Mesendoderm (in vitro differentiated cells): ENCODE data around the gene NNMT.

Experiments
- DNase-seq: peaks from one replicate; pipeline ENCODE4 v3.0.0; 2013
- H2AK5ac ChIP-seq: 2 replicates; pipeline ENCODE4 v1.6.1; 2013; ENCODE audit warnings: low read length, inconsistent platforms
- H2BK120ac ChIP-seq: 2 replicates; pipeline ENCODE4 v1.6.1; 2013; ENCODE audit warnings: low read depth, mild to moderate bottlenecking, low read length, moderate library complexity, mixed read lengths
- H2BK15ac ChIP-seq: replicated peaks from 2 replicates; pipeline ENCODE4 v1.6.1; 2013; ENCODE audit warnings: low read depth, mild to moderate bottlenecking, moderate library complexity
- H2BK5ac ChIP-seq: 2 replicates; pipeline ENCODE4 v1.6.1; 2013; ENCODE audit warnings: low read length, inconsistent platforms
- H3K18ac ChIP-seq: 2 replicates; pipeline ENCODE4 v1.6.1; 2013; ENCODE audit warnings: mild to moderate bottlenecking, low read length, mixed read lengths
- H3K23ac ChIP-seq: one replicate; pipeline ENCODE4 v1.6.1; 2013; ENCODE audit warnings: low read length
- H3K27ac ChIP-seq: 2 replicates; pipeline ENCODE4 v1.5.1; 2013; ENCODE audit warnings: low read depth, mild to moderate bottlenecking, inconsistent platforms, low read length, moderate library complexity
- H3K27me3 ChIP-seq: 2 replicates; pipeline ENCODE4 v1.6.1; 2013; ENCODE audit warnings: low read length, control low read depth, mild to moderate bottlenecking, inconsistent platforms; ENCODE audit not compliant: insufficient read depth, poor library complexity
- H3K36me3 ChIP-seq: 2 replicates; pipeline ENCODE4 v1.6.1; 2013; ENCODE audit warnings: low read length, inconsistent platforms; ENCODE audit not compliant: control insufficient read depth, insufficient read depth
- H3K4ac ChIP-seq: one replicate; pipeline ENCODE4 v1.6.1; 2013; ENCODE audit warnings: low read depth, mild to moderate bottlenecking, low read length, moderate library complexity
- H3K4me1 ChIP-seq: 2 replicates; pipeline ENCODE4 v1.6.1; 2013; ENCODE audit warnings: low read depth, low read length, inconsistent platforms; ENCODE audit not compliant: control insufficient read depth
- H3K4me2 ChIP-seq: 2 replicates; pipeline ENCODE4 v1.6.1; 2013; ENCODE audit warnings: low read length
- H3K4me3 ChIP-seq: 2 replicates; pipeline ENCODE4 v1.5.1; 2013; ENCODE audit warnings: mild to moderate bottlenecking, low read length
- H3K56ac ChIP-seq: one replicate; pipeline ENCODE4 v1.6.1; 2013; ENCODE audit warnings: low read length
- H3K79me1 ChIP-seq: 2 replicates; pipeline ENCODE4 v1.6.1; 2013; ENCODE audit warnings: low read length, inconsistent platforms
- H3K79me2 ChIP-seq: 2 replicates; pipeline ENCODE4 v1.6.1; 2013; ENCODE audit warnings: mild to moderate bottlenecking, low read length; ENCODE audit not compliant: control insufficient read depth, insufficient read depth
- H3K9ac ChIP-seq: 2 replicates; pipeline ENCODE4 v1.6.1; 2013; ENCODE audit warnings: low read length, inconsistent platforms
- H4K5ac ChIP-seq: one replicate; pipeline ENCODE4 v1.6.1; 2013; ENCODE audit warnings: low read length
- H4K8ac ChIP-seq: one replicate; pipeline ENCODE4 v1.6.1; 2013; ENCODE audit warnings: low read depth, mild to moderate bottlenecking, control low read depth, low read length, moderate library complexity
- WGBS: extraction: QIAGEN DNeasy Blood & Tissue Kit; methylation state at CpG from one replicate; pipeline ENCODE4 v1.1.7; 2013; ENCODE audit warnings: low lambda C conversion rate, missing lambda C conversion rate; ENCODE audit not compliant: insufficient coverage; ENCODE audit errors: extremely low coverage; 5-methylcytosine and 5-hydroxymethylcytosine counted together

The NNMT gene

GRCh38 chr11:114287154-114287553, 9.0 kb upstream of the NNMT start:
- no peak overlapping the region for H3K27ac ChIP-seq
- no peak overlapping the region for H2AK5ac ChIP-seq
- no peak overlapping the region for H2BK15ac ChIP-seq
- no peak overlapping the region for H2BK120ac ChIP-seq
- H3K4ac ChIP-seq, result no peak overlapping the region
- no peaks in the 10 kb centered on the region for H3K79me1 ChIP-seq
- no peak overlapping the region for H3K56ac ChIP-seq
- no peak overlapping the region for H3K23ac ChIP-seq
- H3K18ac ChIP-seq, result no peak overlapping the region
- H3K79me2 ChIP-seq, result no peaks in the 10 kb centered on the region
- no peak overlapping the region for H3K4me2 ChIP-seq
- H3K27me3 ChIP-seq, result no peaks in the 10 kb centered on the region
- no peak overlapping the region for H2BK5ac ChIP-seq
- no peaks in the 10 kb centered on the region for H3K36me3 ChIP-seq
- H3K9ac ChIP-seq, result no peak overlapping the region
- no peak overlapping the region for H3K4me3 ChIP-seq
- DNase-seq, result no peak
- H4K8ac ChIP-seq, result no peak overlapping the region
- H3K4me1 ChIP-seq, result no peaks in the 10 kb centered on the region
- H4K5ac ChIP-seq, result no peak overlapping the region
- WGBS, result no CpG with 5 or more reads among the region's 2 CpGs

DNA sequence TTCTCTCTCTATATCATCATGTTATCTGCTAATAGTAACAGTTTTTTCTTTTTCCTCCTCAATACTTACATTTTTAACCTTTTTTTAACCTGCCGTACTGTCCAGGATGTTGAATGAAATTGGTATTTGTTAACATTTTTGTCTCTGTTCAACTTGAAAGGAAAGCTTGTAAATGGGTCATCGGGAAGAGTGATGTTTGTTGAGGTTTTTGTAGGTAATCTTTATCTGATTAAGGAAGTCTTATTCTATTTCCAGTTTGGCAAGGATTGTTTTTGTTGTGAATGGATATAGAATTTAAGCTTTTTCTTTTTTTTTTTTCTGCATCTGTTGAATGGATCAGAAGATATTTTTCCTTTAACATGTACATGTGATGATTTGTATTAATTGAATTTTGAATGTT, 8.1 kb upstream of the NNMT start:
- no peaks in the 10 kb centered on the region for H3K36me3 ChIP-seq
- H3K56ac ChIP-seq, result no peak overlapping the region
- H3K79me1 ChIP-seq, result no peaks in the 10 kb centered on the region
- no peaks in the 10 kb centered on the region for H3K4me1 ChIP-seq
- no peak overlapping the region for H4K8ac ChIP-seq
- WGBS, result 100% methylated on average over 1 of the region's 2 CpGs
- H3K18ac ChIP-seq, result no peak overlapping the region
- no peak overlapping the region for H3K4ac ChIP-seq
- no peaks in the 10 kb centered on the region for H3K79me2 ChIP-seq
- H3K27ac ChIP-seq, result no peak overlapping the region
- no peak overlapping the region for H3K23ac ChIP-seq
- H2BK120ac ChIP-seq, result no peak overlapping the region
- no peak overlapping the region for H3K4me3 ChIP-seq
- H2AK5ac ChIP-seq, result no peak overlapping the region
- no peaks in the 10 kb centered on the region for H3K27me3 ChIP-seq
- no peak overlapping the region for H3K4me2 ChIP-seq
- no peak overlapping the region for H2BK5ac ChIP-seq
- DNase-seq, result no peak
- no peak overlapping the region for H3K9ac ChIP-seq
- no peak overlapping the region for H2BK15ac ChIP-seq
- no peak overlapping the region for H4K5ac ChIP-seq

GRCh38 chr11:114289779-114290178, 6.4 kb upstream of the NNMT start:
- Histone ChIP-seq H3K23ac (no peak overlapping the region), H3K4me3 (no peak overlapping the region), H3K56ac (no peak overlapping the region), H3K36me3 (no peaks in the 10 kb centered on the region), H3K27ac (no peak overlapping the region), H3K4me1 (no peaks in the 10 kb centered on the region), H2BK15ac (no peak overlapping the region), H3K27me3 (no peaks in the 10 kb centered on the region), H3K18ac (no peak overlapping the region), H2BK5ac (no peak overlapping the region), H3K79me1 (no peaks in the 10 kb centered on the region), H3K79me2 (no peaks in the 10 kb centered on the region), H3K4ac (no peak overlapping the region), H3K4me2 (no peak overlapping the region), H4K8ac (no peak overlapping the region), H4K5ac (no peak overlapping the region), H2AK5ac (no peak overlapping the region), H2BK120ac (no peak overlapping the region), H3K9ac (no peak overlapping the region)
- DNase-seq, result no peak
- WGBS, result no CpG with 5 or more reads among the region's 5 CpGs

GRCh38 chr11:114290503-114291235, 5.5 kb upstream of the NNMT start:
- no peak overlapping the region for H2AK5ac ChIP-seq
- H3K23ac ChIP-seq, result no peak overlapping the region
- DNase-seq, result no peak
- H4K8ac ChIP-seq, result no peak overlapping the region
- H3K4me2 ChIP-seq, result no peak overlapping the region
- H3K56ac ChIP-seq, result no peak overlapping the region
- no peaks in the 10 kb centered on the region for H3K36me3 ChIP-seq
- no peaks in the 10 kb centered on the region for H3K79me2 ChIP-seq
- WGBS, result no CpG with 5 or more reads among the region's 2 CpGs
- H3K18ac ChIP-seq, result no peak overlapping the region
- H3K4me3 ChIP-seq, result no peak overlapping the region
- no peak overlapping the region for H2BK15ac ChIP-seq
- no peaks in the 10 kb centered on the region for H3K4me1 ChIP-seq
- H3K9ac ChIP-seq, result no peak overlapping the region
- no peak overlapping the region for H2BK120ac ChIP-seq
- H3K27ac ChIP-seq, result no peak overlapping the region
- H2BK5ac ChIP-seq, result no peak overlapping the region
- H3K27me3 ChIP-seq, result no peaks in the 10 kb centered on the region
- no peaks in the 10 kb centered on the region for H3K79me1 ChIP-seq
- no peak overlapping the region for H4K5ac ChIP-seq
- H3K4ac ChIP-seq, result no peak overlapping the region

DNA sequence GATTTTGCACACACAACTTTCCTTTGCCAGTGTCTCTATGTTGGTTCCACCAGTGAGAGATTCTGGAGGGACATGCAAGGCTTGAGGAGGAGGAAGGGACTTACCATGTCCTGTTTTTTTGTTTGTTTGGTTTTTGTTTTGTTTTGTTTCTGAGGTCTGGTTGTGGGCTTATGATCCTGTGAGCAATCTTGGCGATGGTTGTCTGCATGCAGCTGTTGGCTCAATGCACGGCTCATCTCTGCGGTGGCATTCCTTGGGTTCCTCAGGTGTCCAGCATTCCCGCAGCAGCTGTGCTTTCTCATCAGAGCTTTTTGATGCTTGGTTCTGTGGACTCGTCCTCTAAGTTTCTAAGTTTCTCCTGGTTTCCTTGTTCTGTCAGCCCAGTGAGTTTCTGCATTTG, 4.8 kb upstream of the NNMT start:
- Histone ChIP-seq H4K5ac (no peak overlapping the region), H3K4ac (no peak overlapping the region), H3K9ac (no peak overlapping the region), H4K8ac (no peak overlapping the region), H3K4me1 (no peaks in the 10 kb centered on the region), H2BK5ac (no peak overlapping the region), H3K36me3 (no peaks in the 10 kb centered on the region), H3K4me3 (no peak overlapping the region), H3K79me2 (no peaks in the 10 kb centered on the region), H3K79me1 (no peaks in the 10 kb centered on the region), H3K4me2 (no peak overlapping the region), H3K18ac (no peak overlapping the region), H2AK5ac (no peak overlapping the region), H3K23ac (no peak overlapping the region), H3K27ac (no peak overlapping the region), H3K27me3 (no peaks in the 10 kb centered on the region), H2BK15ac (no peak overlapping the region), H3K56ac (no peak overlapping the region), H2BK120ac (no peak overlapping the region)
- DNase-seq, result no peak
- no CpG with 5 or more reads among the region's 5 CpGs for WGBS
